Naive thymus-derived CD8-positive, alpha-beta T cell (primary cell): ENCODE data around the gene COX7A1. TPM values are rescaled to one million over a fixed set of nuclear protein-coding genes. Genes with fewer than 3 reads are reported as not detected.
A peak's percentile ranks its signal among the peaks of the same experiment; 100 is the strongest.

Source experiments
- ATAC-seq, 2 donors: fragments of 150-1000 bp; cut with Tn5 transposase in 1 of 2; sonication (Bioruptor Pico), chemical (Tn5 transposase) in 1 of 2; 1 replicate in 1 of 2; 2 replicates in 1 of 2; pipeline ENCODE4 v1.10.0; 2021; ENCODE audit warnings: mild to moderate bottlenecking in 2 of 2, moderate library complexity in 2 of 2
- POLR2A ChIA-PET: fragments of 350-600 bp; sonication (Branson Sonifier 250); formaldehyde crosslinking; loops from one replicate; lab custom pipeline; 2021; ENCODE audit warnings: antibody characterized with exemption; lab: Charles Lee
- DNase-seq, 10 donors: peaks; one replicate each; pipeline versions ENCODE4 v3.0.0 to v3.0.0-alpha.2; 2020 to 2022
- H3K27ac Mint-ChIP-seq, 10 donors: one replicate each; pipeline ENCODE4 v1.8.0; 2020 to 2022; ENCODE audit warnings: mild to moderate bottlenecking in 10 of 10, mixed read lengths in 10 of 10, moderate library complexity in 4 of 10, inconsistent platforms in 1 of 10
- H3K27me3 Mint-ChIP-seq, 5 donors: one replicate each; pipeline ENCODE4 v1.8.0; 2021 to 2022; ENCODE audit warnings: mixed read lengths in 5 of 5
- H3K36me3 Mint-ChIP-seq, 3 donors: one replicate each; pipeline ENCODE4 v1.8.0; 2020 to 2022; ENCODE audit warnings: mixed read lengths in 3 of 3, mild to moderate bottlenecking in 2 of 3, inconsistent platforms in 1 of 3
- H3K4me1 Mint-ChIP-seq, 4 donors: one replicate each; pipeline ENCODE4 v1.8.0; 2021 to 2022; ENCODE audit warnings: mixed read lengths in 4 of 4
- H3K4me3 Mint-ChIP-seq, 10 donors: one replicate each; pipeline ENCODE4 v1.8.0; 2020 to 2022; ENCODE audit warnings: mild to moderate bottlenecking in 10 of 10, mixed read lengths in 10 of 10, moderate library complexity in 6 of 10, inconsistent platforms in 1 of 10
- H3K9me3 Mint-ChIP-seq, 9 donors: one replicate each; pipeline ENCODE4 v1.8.0; 2020 to 2022; ENCODE audit warnings: mixed read lengths in 9 of 9, mild to moderate bottlenecking in 3 of 9, inconsistent platforms in 1 of 9, moderate library complexity in 1 of 9
- polyA plus RNA-seq, 3 donors: library from polyadenylated mRNA; unstranded; fragments of 300-500 nt; fragmentation: Illumina TruSeq; gene quantifications; one replicate each; pipeline ENCODE4 v1.2.3, GENCODE V29; 2021
- total RNA-seq, 8 experiments: library from RNA in 2 of 8; stranded (reverse) in 2 of 8; gene quantifications; one replicate each; pipeline ENCODE4 v1.2.3 and lab custom pipeline; 2021 to 2026

COX7A1 gene
- total and polyA plus RNA-seq, 5 experiments from 2014 or later, result not detected

GRCh38 chr19:36160821-36161596, 8.8 kb upstream of the COX7A1 start:
- peak overlapping the region in 1 of 10 donors; percentile 26 for H3K27ac Mint-ChIP-seq
- H3K36me3 Mint-ChIP-seq, result peaks cover 0 to 3% (median 2%) of the 10 kb centered on the region in 3 donors
- H3K4me1 Mint-ChIP-seq, result peaks cover 0 to 6% (median 0%) of the 10 kb centered on the region in 4 donors

DNA sequence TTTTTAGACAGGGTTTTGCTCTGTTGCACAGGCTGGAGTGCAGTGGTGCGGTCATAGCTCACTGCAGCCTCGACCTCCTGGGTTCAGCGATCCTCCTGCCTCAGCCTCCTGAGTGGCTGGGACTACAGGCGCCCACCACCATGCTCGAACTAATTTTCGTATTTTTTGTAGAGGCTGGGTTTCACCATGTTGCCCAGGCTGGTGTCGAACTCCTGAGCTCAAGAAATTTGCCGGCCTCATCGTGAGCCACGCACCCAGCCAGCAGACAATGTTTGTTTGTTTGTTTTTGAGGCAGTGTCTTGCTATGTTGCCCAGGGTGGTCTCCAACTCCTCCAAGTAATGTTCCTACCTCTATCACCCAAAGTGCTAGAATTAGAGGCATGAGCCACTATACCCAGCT, 879 bp upstream of the COX7A1 start:
- no peak for DNase-seq
- H3K4me3 Mint-ChIP-seq, result no peak overlapping the region

More at GRCh38 chr19:36160821-36161596, 8.8 kb upstream of the COX7A1 start:
- no peak for DNase-seq
- POLR2A ChIA-PET, result no interaction called here
- Mint-ChIP-seq H3K4me3 (no peak overlapping the region), H3K27me3 (no peaks in the 10 kb centered on the region), H3K9me3 (no peaks in the 10 kb centered on the region)
- ATAC-seq, result no peak

DNA sequence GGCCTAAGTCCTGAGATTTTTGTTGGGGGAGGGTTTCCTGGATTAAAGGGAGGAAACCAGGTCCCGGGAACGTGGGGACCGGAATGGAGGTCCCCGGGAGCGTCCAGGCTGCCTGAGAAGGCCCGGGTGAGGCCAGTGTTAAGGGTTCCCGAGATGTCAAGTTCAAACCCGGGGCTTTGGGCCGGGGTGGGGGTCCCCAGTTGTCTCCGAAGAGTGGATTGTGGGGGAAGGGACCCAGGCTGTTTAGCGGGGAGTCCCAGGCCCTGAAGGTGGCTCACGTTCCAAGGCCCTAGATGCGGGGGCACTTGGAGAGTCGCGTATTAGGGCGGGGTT, 262 bp downstream of the COX7A1 start:
- peaks cover 2 to 8% (median 6%) of the 10 kb centered on the region in 4 donors for H3K4me1 Mint-ChIP-seq
- H3K4me3 Mint-ChIP-seq, result no peak overlapping the region

More for the DNA sequence above, 879 bp upstream of the COX7A1 start:
- Mint-ChIP-seq H3K27ac (peak overlapping the region in 1 of 10 donors; percentile 79), H3K4me1 (peaks cover 2 to 14% (median 6%) of the 10 kb centered on the region in 4 donors), H3K36me3 (peaks cover 0 to 37% (median 17%) of the 10 kb centered on the region in 3 donors), H3K27me3 (no peaks in the 10 kb centered on the region), H3K9me3 (no peaks in the 10 kb centered on the region)
- ATAC-seq, result no peak
- POLR2A ChIA-PET, result interaction anchor here (0.7 kb wide), 1 partner anchor 42 kb away, joined by 3 read pairs; the partner anchor contains the start of gene OVOL3

DNA sequence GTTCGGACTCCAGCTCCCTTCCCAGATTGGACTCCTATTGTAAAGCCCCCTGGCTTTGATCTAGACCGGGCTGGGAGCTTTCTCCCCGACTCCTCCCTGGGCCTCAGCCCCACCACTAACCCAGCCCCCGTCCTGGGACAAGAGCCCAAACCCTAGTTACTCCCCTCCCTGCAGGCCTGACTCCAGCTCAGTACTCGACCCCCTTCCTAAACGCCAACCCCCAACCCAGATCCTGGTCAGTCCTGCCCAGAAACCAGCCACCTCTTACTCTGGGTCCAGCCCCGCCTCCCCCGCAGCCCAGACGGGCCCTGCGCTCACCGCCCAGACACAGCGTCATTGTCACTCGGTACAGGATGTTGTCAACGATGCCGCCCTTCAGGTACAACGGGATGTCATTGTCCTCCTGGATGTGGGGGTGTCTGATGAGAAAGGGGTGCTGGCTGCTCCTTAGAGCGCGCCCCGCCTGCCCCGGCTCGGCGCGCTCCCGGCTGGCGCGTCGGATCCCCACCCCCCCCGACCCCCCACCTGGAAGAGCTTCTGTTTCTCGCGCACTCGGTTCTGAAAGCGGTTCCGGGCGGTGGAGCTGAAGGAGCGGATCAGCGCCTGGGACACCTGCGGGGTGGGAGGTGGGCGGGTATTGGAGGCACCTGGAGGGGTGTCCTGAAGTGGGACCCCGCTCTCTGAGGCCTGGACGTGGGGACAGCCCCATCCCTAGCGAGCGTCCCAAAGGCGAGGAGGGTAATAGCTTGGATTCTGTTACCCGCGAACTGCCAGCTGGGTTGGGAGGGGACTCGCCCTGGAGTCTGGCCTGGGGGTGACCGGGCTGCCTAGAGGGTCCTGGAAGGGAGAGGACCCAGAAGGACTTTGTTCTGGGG, 866 bp downstream of the COX7A1 start:
- DNase-seq, result no peak
- peaks cover 0 to 52% (median 20%) of the 10 kb centered on the region in 3 donors for H3K36me3 Mint-ChIP-seq
- H3K27ac Mint-ChIP-seq, result peak overlapping the region in 1 of 10 donors; percentile 17
- H3K4me3 Mint-ChIP-seq, result no peak overlapping the region
- H3K9me3 Mint-ChIP-seq, result no peaks in the 10 kb centered on the region
- no peaks in the 10 kb centered on the region for H3K27me3 Mint-ChIP-seq
- POLR2A ChIA-PET, result interaction anchor here (0.6 to 1.4 kb wide), 2 partner anchors 13 to 30 kb away, joined by 3 to 4 read pairs; no protein-coding TSS in a partner anchor
- H3K4me1 Mint-ChIP-seq, result peaks cover 2 to 10% (median 6%) of the 10 kb centered on the region in 4 donors
- no peak for ATAC-seq

More for the DNA sequence above, 262 bp downstream of the COX7A1 start:
- Mint-ChIP-seq H3K36me3 (peaks cover 0 to 46% (median 20%) of the 10 kb centered on the region in 3 donors), H3K27me3 (no peaks in the 10 kb centered on the region), H3K27ac (peak overlapping the region in 1 of 10 donors; percentile 17), H3K9me3 (no peaks in the 10 kb centered on the region)
- DNase-seq (no peak), ATAC-seq (no peak)
- POLR2A ChIA-PET, result no interaction called here

GRCh38 chr19:36150586-36150985, 1.7 kb downstream of the COX7A1 start:
- H3K27ac Mint-ChIP-seq, result no peak overlapping the region
- H3K4me1 Mint-ChIP-seq, result peaks cover 2 to 11% (median 6%) of the 10 kb centered on the region in 4 donors
- ATAC-seq (no peak), DNase-seq (no peak)
- H3K4me3 Mint-ChIP-seq, result no peak overlapping the region
- peaks cover 0 to 60% (median 20%) of the 10 kb centered on the region in 3 donors for H3K36me3 Mint-ChIP-seq
- POLR2A ChIA-PET, result interaction anchor here (1.4 kb wide), 1 partner anchor 13 kb away, joined by 3 read pairs; no protein-coding TSS in a partner anchor
- no peaks in the 10 kb centered on the region for H3K9me3 Mint-ChIP-seq
- no peaks in the 10 kb centered on the region for H3K27me3 Mint-ChIP-seq

DNA sequence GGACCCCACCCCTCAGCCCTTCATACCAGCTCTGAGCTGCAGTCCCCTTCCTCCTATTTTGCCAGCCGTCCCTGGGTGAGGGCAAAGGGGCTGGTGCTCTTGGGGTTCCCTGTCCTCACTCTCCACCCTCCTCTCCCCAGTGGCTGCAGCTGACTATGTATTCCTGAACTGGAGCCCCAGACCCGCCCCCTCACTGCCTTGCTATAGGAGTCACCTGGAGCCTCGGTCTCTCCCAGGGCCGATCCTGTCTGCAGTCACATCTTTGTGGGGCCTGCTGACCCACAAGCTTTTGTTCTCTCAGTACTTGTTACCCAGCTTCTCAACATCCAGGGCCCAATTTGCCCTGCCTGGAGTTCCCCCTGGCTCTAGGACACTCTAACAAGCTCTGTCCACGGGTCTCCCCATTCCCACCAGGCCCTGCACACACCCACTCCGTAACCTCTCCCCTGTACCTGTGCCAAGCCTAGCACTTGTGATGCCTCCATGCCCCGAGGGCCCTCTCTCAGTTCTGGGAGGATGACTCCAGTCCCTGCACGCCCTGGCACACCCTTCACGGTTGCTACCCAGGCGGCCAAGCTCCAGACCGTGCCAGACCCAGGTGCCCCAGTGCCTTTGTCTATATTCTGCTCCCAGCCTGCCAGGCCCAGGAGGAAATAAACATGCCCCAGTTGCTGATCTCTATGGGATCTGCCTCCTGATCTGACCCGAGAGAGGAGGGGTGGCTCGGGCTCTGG, 2.4 kb downstream of the COX7A1 start:
- H3K36me3 Mint-ChIP-seq, result peaks cover 0 to 67% (median 20%) of the 10 kb centered on the region in 3 donors
- peak overlapping the region in 1 of 10 donors; percentile 29 for H3K27ac Mint-ChIP-seq
- H3K9me3 Mint-ChIP-seq, result no peaks in the 10 kb centered on the region
- no peak for DNase-seq
- H3K27me3 Mint-ChIP-seq, result no peaks in the 10 kb centered on the region
- H3K4me1 Mint-ChIP-seq, result peaks cover 2 to 8% (median 6%) of the 10 kb centered on the region in 4 donors
- H3K4me3 Mint-ChIP-seq, result peak overlapping the region in 1 of 10 donors; percentile 18
- no peak for ATAC-seq
- POLR2A ChIA-PET, result interaction anchor here (1.1 to 1.4 kb wide), 2 partner anchors 13 to 14 kb away, joined by 3 read pairs; no protein-coding TSS in a partner anchor

DNA sequence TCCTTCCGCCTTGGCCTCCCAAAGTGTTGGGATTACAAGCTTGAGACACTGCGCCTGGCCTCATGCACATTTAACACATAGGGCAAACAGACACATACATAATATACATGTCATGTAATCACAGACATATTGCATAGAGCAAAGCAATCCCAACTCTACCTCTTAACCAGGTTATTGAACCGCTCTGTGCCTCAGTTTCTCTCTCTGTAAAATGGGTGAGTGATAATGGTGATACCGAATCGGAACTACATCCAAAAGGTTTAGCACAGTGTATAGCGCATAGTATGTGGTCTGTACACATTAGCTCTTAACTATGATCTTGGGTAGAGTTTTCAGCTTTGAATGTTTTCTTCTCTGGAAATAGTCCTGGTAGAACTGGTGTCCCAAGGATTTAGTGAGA, 7.6 kb downstream of the COX7A1 start:
- Mint-ChIP-seq H3K36me3 (peaks cover 0 to 75% (median 26%) of the 10 kb centered on the region in 3 donors), H3K9me3 (peaks cover 0 to 2% (median 0%) of the 10 kb centered on the region in 9 donors), H3K27ac (no peak overlapping the region), H3K4me1 (peaks cover 10 to 20% (median 17%) of the 10 kb centered on the region in 4 donors), H3K4me3 (no peak overlapping the region), H3K27me3 (no peaks in the 10 kb centered on the region)
- POLR2A ChIA-PET, result interaction anchor here (1.0 kb wide), 2 partner anchors 17 to 205 kb away, joined by 3 read pairs; no protein-coding TSS in a partner anchor
- no peak for DNase-seq
- no peak for ATAC-seq

- ATAC-seq (no peak), DNase-seq (no peak)
- Mint-ChIP-seq H3K27ac (peak overlapping the region in 5 of 10 donors; percentile 32 to 77 (median 45)), H3K4me1 (peaks cover 15 to 19% (median 19%) of the 10 kb centered on the region in 4 donors), H3K27me3 (no peaks in the 10 kb centered on the region), H3K36me3 (peaks cover 0 to 54% (median 15%) of the 10 kb centered on the region in 3 donors), H3K4me3 (peak overlapping the region in 4 of 10 donors; percentile 6 to 95 (median 58)), H3K9me3 (peaks cover 0 to 2% (median 0%) of the 10 kb centered on the region in 9 donors)
- POLR2A ChIA-PET, result no interaction called here
Measured at GRCh38 chr19:36142496-36142895, 9.8 kb downstream of the COX7A1 start.

- POLR2A ChIA-PET, result no interaction called here
- ATAC-seq, result no peak
- H3K36me3 Mint-ChIP-seq, result peaks cover 0 to 50% (median 13%) of the 10 kb centered on the region in 3 donors
- peak overlapping the region in 8 of 10 donors; percentile 52 to 97 (median 93) for H3K27ac Mint-ChIP-seq
- no peaks in the 10 kb centered on the region for H3K27me3 Mint-ChIP-seq
- peak overlapping the region in 4 of 10 donors; percentile 93 to 96 (median 95) for H3K4me3 Mint-ChIP-seq
- H3K9me3 Mint-ChIP-seq, result peaks cover 0 to 2% (median 0%) of the 10 kb centered on the region in 9 donors
- DNase-seq, result no peak
- peaks cover 15 to 19% (median 19%) of the 10 kb centered on the region in 4 donors for H3K4me1 Mint-ChIP-seq
Measured at GRCh38 chr19:36142046-36142445, 10.2 kb downstream of the COX7A1 start.

- peak; percentile 70 to 77 for ATAC-seq
- Mint-ChIP-seq H3K4me3 (peak overlapping the region; percentile 92 to 96 (median 95)), H3K36me3 (peaks cover 0 to 42% (median 12%) of the 10 kb centered on the region in 3 donors), H3K4me1 (peaks cover 13 to 22% (median 19%) of the 10 kb centered on the region in 4 donors), H3K9me3 (peaks cover 0 to 2% (median 0%) of the 10 kb centered on the region in 9 donors), H3K27ac (peak overlapping the region; percentile 82 to 97 (median 95)), H3K27me3 (no peaks in the 10 kb centered on the region)
- peak; percentile 77 to 93 (median 90) for DNase-seq
- POLR2A ChIA-PET, result interaction anchor here (0.6 to 2.2 kb wide), 6 partner anchors 13 to 477 kb away, joined by 4 to 23 read pairs (median 8); partner anchors contain the start of genes POLR2I, TBCB, ZNF146 and ZNF565
Measured at GRCh38 chr19:36141039-36141927, 11.0 kb downstream of the COX7A1 start.
